Effector memory CD4-positive, alpha-beta T cell (primary cell): Measurements from ENCODE around the gene GRK4.

ENCODE experiments used
- DNase-seq, 3 donors: peaks; one replicate each; pipeline ENCODE4 v3.0.0-alpha.2; 2020
- H3K27ac ChIP-seq: 2 replicates; pipeline ENCODE4 v1.7.0; 2013; ENCODE audit warnings: mild to moderate bottlenecking, low read length, moderate library complexity; ENCODE audit not compliant: insufficient read depth, poor library complexity, severe bottlenecking
- H3K27me3 ChIP-seq: replicated peaks from 2 replicates; pipeline ENCODE4 v1.7.0; 2013; ENCODE audit warnings: mild to moderate bottlenecking, low read length; ENCODE audit not compliant: insufficient read depth, control insufficient read depth, poor library complexity, severe bottlenecking
- H3K36me3 ChIP-seq: 2 replicates; pipeline ENCODE4 v1.7.0; 2013; ENCODE audit warnings: mild to moderate bottlenecking, low read length, moderate library complexity; ENCODE audit not compliant: control insufficient read depth, insufficient read depth
- H3K4me1 ChIP-seq: 2 replicates; pipeline ENCODE4 v1.7.0; 2013; ENCODE audit warnings: low read length, mild to moderate bottlenecking; ENCODE audit not compliant: control insufficient read depth, insufficient read depth, poor library complexity, severe bottlenecking
- H3K4me3 ChIP-seq: 2 replicates; pipeline ENCODE4 v1.7.0; 2013; ENCODE audit warnings: low read length, low read depth, mild to moderate bottlenecking; ENCODE audit not compliant: insufficient read depth, poor library complexity, severe bottlenecking
- H3K9me3 ChIP-seq: 2 replicates; pipeline ENCODE4 v1.7.0; 2013; ENCODE audit warnings: mild to moderate bottlenecking, low read length, moderate library complexity; ENCODE audit not compliant: control insufficient read depth

The GRK4 gene

DNA sequence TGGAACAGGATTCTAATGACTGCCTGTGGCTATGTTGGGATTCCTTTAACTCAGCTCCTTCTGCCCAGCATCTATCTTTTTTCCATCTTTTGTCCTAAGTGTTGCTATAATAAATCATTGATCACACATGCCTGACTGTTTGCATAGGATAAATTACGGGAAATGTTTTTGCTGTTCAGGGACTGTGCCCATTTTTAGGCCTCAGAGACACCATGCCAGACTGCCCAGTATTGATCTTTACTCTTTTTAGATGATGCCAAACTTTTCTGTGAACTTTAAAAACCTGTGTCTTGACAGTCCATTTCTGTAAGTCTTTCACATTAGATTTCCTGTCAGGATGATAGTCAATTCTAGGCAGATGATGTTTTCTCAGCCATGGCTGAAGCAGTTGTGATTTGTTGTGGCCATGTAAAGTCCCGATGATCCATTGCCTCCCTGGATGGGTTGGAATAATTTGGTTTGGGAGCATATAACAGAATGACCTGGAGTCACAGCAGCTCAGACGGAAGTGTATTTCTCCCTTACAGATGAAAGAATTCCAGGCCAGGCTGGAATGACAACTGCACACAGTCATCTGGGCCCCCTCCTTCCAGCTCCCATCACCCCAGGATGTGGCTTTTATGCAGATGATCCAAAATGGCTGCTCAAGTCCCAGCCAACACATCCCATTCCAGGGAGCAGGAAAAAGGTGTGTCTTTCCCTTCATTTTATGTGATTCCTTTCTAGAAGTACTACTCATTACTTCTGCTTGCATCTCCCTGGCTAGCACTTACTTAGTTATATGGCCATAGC is 107.5 kb downstream of the GRK4 start:
- peaks cover 6% of the 10 kb centered on the region for H3K4me1 ChIP-seq
- no peak overlapping the region for H3K4me3 ChIP-seq
- H3K36me3 ChIP-seq, result no peaks in the 10 kb centered on the region
- no peak overlapping the region for H3K27ac ChIP-seq
- no peaks in the 10 kb centered on the region for H3K9me3 ChIP-seq
- H3K27me3 ChIP-seq, result no peaks in the 10 kb centered on the region
- no peak for DNase-seq

DNA sequence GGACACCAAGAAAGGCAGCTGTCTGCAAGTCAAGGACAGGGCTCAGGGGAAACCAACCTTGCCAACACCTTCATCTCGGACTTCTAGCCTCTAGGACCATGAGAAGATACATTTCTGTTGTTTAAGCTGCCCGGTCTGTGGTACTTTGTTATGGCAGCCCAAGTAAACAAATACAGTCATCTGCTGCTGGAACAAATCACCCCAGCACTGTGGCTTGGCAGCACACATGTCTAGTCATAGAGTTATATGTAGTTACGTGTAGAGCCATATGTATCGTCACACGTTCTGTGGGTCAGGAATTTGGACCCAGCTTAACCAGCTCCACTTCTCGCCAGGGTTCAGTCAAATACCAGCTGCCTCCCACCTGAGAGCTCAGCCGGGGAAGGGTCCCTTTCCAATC is 108.4 kb downstream of the GRK4 start:
- Histone ChIP-seq H3K4me1 (peaks cover 6% of the 10 kb centered on the region), H3K4me3 (no peak overlapping the region), H3K27ac (no peak overlapping the region), H3K36me3 (no peaks in the 10 kb centered on the region), H3K9me3 (no peaks in the 10 kb centered on the region), H3K27me3 (no peaks in the 10 kb centered on the region)
- DNase-seq, result no peak

- Histone ChIP-seq H3K4me1 (peaks cover 6% of the 10 kb centered on the region), H3K36me3 (no peaks in the 10 kb centered on the region), H3K4me3 (peak overlapping the region; percentile 65), H3K9me3 (no peaks in the 10 kb centered on the region), H3K27ac (no peak overlapping the region), H3K27me3 (no peaks in the 10 kb centered on the region)
- DNase-seq, result peak in 1 of 3 donors; percentile 1
Measured at GRCh38 chr4:3073158-3074077, 110.0 kb downstream of the GRK4 start.

GRCh38 chr4:3074078-3074845 is 110.9 kb downstream of the GRK4 start, which contains the start of the genes HTT and HTT-AS:
Gene HTT, plus strand, starts transcription at chr4:3074681. Its CDS starts 145 bp downstream, at chr4:3074826.
Gene HTT-AS, minus strand, starts transcription at chr4:3074538.
- no peaks in the 10 kb centered on the region for H3K9me3 ChIP-seq
- H3K4me3 ChIP-seq, result peak within 1 kb of the TSS; percentile 89
- peak within 1 kb of the TSS; percentile 84 for H3K27ac ChIP-seq
- peaks cover 6% of the 10 kb centered on the region for H3K4me1 ChIP-seq
- H3K36me3 ChIP-seq, result no peaks in the 10 kb centered on the region
- no peaks in the 10 kb centered on the region for H3K27me3 ChIP-seq
- peak; percentile 94 to 99 (median 96) for DNase-seq

DNA sequence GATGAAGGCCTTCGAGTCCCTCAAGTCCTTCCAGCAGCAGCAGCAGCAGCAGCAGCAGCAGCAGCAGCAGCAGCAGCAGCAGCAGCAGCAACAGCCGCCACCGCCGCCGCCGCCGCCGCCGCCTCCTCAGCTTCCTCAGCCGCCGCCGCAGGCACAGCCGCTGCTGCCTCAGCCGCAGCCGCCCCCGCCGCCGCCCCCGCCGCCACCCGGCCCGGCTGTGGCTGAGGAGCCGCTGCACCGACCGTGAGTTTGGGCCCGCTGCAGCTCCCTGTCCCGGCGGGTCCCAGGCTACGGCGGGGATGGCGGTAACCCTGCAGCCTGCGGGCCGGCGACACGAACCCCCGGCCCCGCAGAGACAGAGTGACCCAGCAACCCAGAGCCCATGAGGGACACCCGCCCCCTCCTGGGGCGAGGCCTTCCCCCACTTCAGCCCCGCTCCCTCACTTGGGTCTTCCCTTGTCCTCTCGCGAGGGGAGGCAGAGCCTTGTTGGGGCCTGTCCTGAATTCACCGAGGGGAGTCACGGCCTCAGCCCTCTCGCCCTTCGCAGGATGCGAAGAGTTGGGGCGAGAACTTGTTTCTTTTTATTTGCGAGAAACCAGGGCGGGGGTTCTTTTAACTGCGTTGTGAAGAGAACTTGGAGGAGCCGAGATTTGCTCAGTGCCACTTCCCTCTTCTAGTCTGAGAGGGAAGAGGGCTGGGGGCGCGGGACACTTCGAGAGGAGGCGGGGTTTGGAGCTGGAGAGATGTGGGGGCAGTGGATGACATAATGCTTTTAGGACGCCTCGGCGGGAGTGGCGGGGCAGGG is 111.7 kb downstream of the GRK4 start:
- H3K27me3 ChIP-seq, result no peaks in the 10 kb centered on the region
- H3K27ac ChIP-seq, result peak overlapping the region; percentile 84
- H3K9me3 ChIP-seq, result no peaks in the 10 kb centered on the region
- DNase-seq, result peak; percentile 20 to 41 (median 40)
- H3K36me3 ChIP-seq, result no peaks in the 10 kb centered on the region
- peaks cover 6% of the 10 kb centered on the region for H3K4me1 ChIP-seq
- H3K4me3 ChIP-seq, result peak overlapping the region; percentile 89

DNA sequence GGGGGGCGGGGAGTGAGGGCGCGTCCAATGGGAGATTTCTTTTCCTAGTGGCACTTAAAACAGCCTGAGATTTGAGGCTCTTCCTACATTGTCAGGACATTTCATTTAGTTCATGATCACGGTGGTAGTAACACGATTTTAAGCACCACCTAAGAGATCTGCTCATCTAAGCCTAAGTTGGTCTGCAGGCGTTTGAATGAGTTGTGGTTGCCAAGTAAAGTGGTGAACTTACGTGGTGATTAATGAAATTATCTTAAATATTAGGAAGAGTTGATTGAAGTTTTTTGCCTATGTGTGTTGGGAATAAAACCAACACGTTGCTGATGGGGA is 112.2 kb downstream of the GRK4 start:
- DNase-seq, result no peak
- no peaks in the 10 kb centered on the region for H3K36me3 ChIP-seq
- no peaks in the 10 kb centered on the region for H3K27me3 ChIP-seq
- no peaks in the 10 kb centered on the region for H3K9me3 ChIP-seq
- H3K27ac ChIP-seq, result no peak overlapping the region
- peaks cover 6% of the 10 kb centered on the region for H3K4me1 ChIP-seq
- H3K4me3 ChIP-seq, result peak overlapping the region; percentile 89

GRCh38 chr4:3077796-3078195 is 114.4 kb downstream of the GRK4 start:
- H3K9me3 ChIP-seq, result no peaks in the 10 kb centered on the region
- H3K4me1 ChIP-seq, result peaks cover 6% of the 10 kb centered on the region
- no peak overlapping the region for H3K4me3 ChIP-seq
- no peaks in the 10 kb centered on the region for H3K36me3 ChIP-seq
- H3K27ac ChIP-seq, result no peak overlapping the region
- no peaks in the 10 kb centered on the region for H3K27me3 ChIP-seq
- DNase-seq, result no peak

DNA sequence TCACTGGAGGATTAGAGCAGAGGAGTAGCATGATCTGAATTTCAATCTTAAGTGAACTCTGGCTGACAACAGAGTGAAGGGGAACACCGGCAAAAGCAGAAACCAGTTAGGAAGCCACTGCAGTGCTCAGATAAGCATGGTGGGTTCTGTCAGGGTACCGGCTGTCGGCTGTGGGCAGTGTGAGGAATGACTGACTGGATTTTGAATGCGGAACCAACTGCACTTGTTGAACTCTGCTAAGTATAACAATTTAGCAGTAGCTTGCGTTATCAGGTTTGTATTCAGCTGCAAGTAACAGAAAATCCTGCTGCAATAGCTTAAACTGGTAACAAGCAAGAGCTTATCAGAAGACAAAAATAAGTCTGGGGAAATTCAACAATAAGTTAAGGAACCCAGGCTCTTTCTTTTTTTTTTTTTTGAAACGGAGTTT is 116.3 kb downstream of the GRK4 start:
- Histone ChIP-seq H3K4me1 (no peaks in the 10 kb centered on the region), H3K36me3 (no peaks in the 10 kb centered on the region), H3K9me3 (no peaks in the 10 kb centered on the region), H3K4me3 (no peak overlapping the region), H3K27me3 (no peaks in the 10 kb centered on the region), H3K27ac (no peak overlapping the region)
- no peak for DNase-seq

- Histone ChIP-seq H3K9me3 (no peaks in the 10 kb centered on the region), H3K4me1 (no peaks in the 10 kb centered on the region), H3K4me3 (no peak overlapping the region), H3K27ac (no peak overlapping the region), H3K27me3 (no peaks in the 10 kb centered on the region), H3K36me3 (peaks cover 10% of the 10 kb centered on the region)
- DNase-seq, result no peak
Measured at GRCh38 chr4:3082925-3083515, 119.6 kb downstream of the GRK4 start.
